Naive thymus-derived CD8-positive, alpha-beta T cell (primary cell): ENCODE data around the gene CSRP3. TPM values are rescaled to one million over a fixed set of nuclear protein-coding genes. Genes with fewer than 3 reads are reported as not detected.

ENCODE experiments used
- ATAC-seq, 2 donors: fragments of 150-1000 bp; cut with Tn5 transposase in 1 of 2; sonication (Bioruptor Pico), chemical (Tn5 transposase) in 1 of 2; 1 replicate in 1 of 2; 2 replicates in 1 of 2; pipeline ENCODE4 v1.10.0; 2021; ENCODE audit warnings: mild to moderate bottlenecking in 2 of 2, moderate library complexity in 2 of 2
- POLR2A ChIA-PET: fragments of 350-600 bp; sonication (Branson Sonifier 250); formaldehyde crosslinking; loops from one replicate; lab custom pipeline; 2021; ENCODE audit warnings: antibody characterized with exemption; lab: Charles Lee
- DNase-seq, 10 donors: peaks; one replicate each; pipeline versions ENCODE4 v3.0.0 to v3.0.0-alpha.2; 2020 to 2022
- H3K27ac Mint-ChIP-seq, 10 donors: one replicate each; pipeline ENCODE4 v1.8.0; 2020 to 2022; ENCODE audit warnings: mild to moderate bottlenecking in 10 of 10, mixed read lengths in 10 of 10, moderate library complexity in 4 of 10, inconsistent platforms in 1 of 10
- H3K27me3 Mint-ChIP-seq, 5 donors: one replicate each; pipeline ENCODE4 v1.8.0; 2021 to 2022; ENCODE audit warnings: mixed read lengths in 5 of 5
- H3K36me3 Mint-ChIP-seq, 3 donors: one replicate each; pipeline ENCODE4 v1.8.0; 2020 to 2022; ENCODE audit warnings: mixed read lengths in 3 of 3, mild to moderate bottlenecking in 2 of 3, inconsistent platforms in 1 of 3
- H3K4me1 Mint-ChIP-seq, 4 donors: one replicate each; pipeline ENCODE4 v1.8.0; 2021 to 2022; ENCODE audit warnings: mixed read lengths in 4 of 4
- H3K4me3 Mint-ChIP-seq, 10 donors: one replicate each; pipeline ENCODE4 v1.8.0; 2020 to 2022; ENCODE audit warnings: mild to moderate bottlenecking in 10 of 10, mixed read lengths in 10 of 10, moderate library complexity in 6 of 10, inconsistent platforms in 1 of 10
- H3K9me3 Mint-ChIP-seq, 9 donors: one replicate each; pipeline ENCODE4 v1.8.0; 2020 to 2022; ENCODE audit warnings: mixed read lengths in 9 of 9, mild to moderate bottlenecking in 3 of 9, inconsistent platforms in 1 of 9, moderate library complexity in 1 of 9
- polyA plus RNA-seq, 3 donors: library from polyadenylated mRNA; unstranded; fragments of 300-500 nt; fragmentation: Illumina TruSeq; gene quantifications; one replicate each; pipeline ENCODE4 v1.2.3, GENCODE V29; 2021
- total RNA-seq, 8 experiments: library from RNA in 2 of 8; stranded (reverse) in 2 of 8; gene quantifications; one replicate each; pipeline ENCODE4 v1.2.3 and lab custom pipeline; 2021 to 2026

The CSRP3 gene
- total and polyA plus RNA-seq, 5 experiments from 2014 or later: not detected

- Mint-ChIP-seq H3K4me1 (no peaks in the 10 kb centered on the region), H3K27ac (no peak overlapping the region), H3K36me3 (no peaks in the 10 kb centered on the region), H3K4me3 (no peak overlapping the region), H3K27me3 (peaks cover 8 to 16% (median 11%) of the 10 kb centered on the region in 5 donors), H3K9me3 (peaks cover 0 to 4% (median 0%) of the 10 kb centered on the region in 9 donors)
- DNase-seq (no peak), ATAC-seq (no peak)
- POLR2A ChIA-PET: no interaction called here
Measured at GRCh38 chr11:19218216-19218615, 16.4 kb upstream of the CSRP3 start.

- DNase-seq: no peak
- Mint-ChIP-seq H3K27me3 (peaks cover 5 to 22% (median 18%) of the 10 kb centered on the region in 5 donors), H3K27ac (no peak overlapping the region), H3K36me3 (no peaks in the 10 kb centered on the region), H3K4me1 (no peaks in the 10 kb centered on the region), H3K4me3 (no peak overlapping the region), H3K9me3 (no peaks in the 10 kb centered on the region)
- no peak for ATAC-seq
- POLR2A ChIA-PET: no interaction called here
Measured at GRCh38 chr11:19216709-19217374, 15.1 kb upstream of the CSRP3 start.

- POLR2A ChIA-PET: no interaction called here
- Mint-ChIP-seq H3K36me3 (no peaks in the 10 kb centered on the region), H3K9me3 (no peaks in the 10 kb centered on the region), H3K4me1 (no peaks in the 10 kb centered on the region), H3K27ac (no peak overlapping the region), H3K4me3 (no peak overlapping the region), H3K27me3 (peaks cover 7 to 22% (median 19%) of the 10 kb centered on the region in 5 donors)
- ATAC-seq (no peak), DNase-seq (no peak)
Measured at GRCh38 chr11:19216021-19216420, 14.2 kb upstream of the CSRP3 start.

GRCh38 chr11:19209617-19210370 is 8.0 kb upstream of the CSRP3 start:
- Mint-ChIP-seq H3K27me3 (peaks cover 14 to 28% (median 18%) of the 10 kb centered on the region in 5 donors), H3K4me3 (no peak overlapping the region), H3K36me3 (no peaks in the 10 kb centered on the region), H3K27ac (no peak overlapping the region), H3K4me1 (no peaks in the 10 kb centered on the region), H3K9me3 (no peaks in the 10 kb centered on the region)
- DNase-seq (no peak), ATAC-seq (no peak)
- POLR2A ChIA-PET: no interaction called here

- no peak overlapping the region for H3K4me3 Mint-ChIP-seq
- H3K36me3 Mint-ChIP-seq: no peaks in the 10 kb centered on the region
- ATAC-seq (no peak), DNase-seq (no peak)
- H3K4me1 Mint-ChIP-seq: no peaks in the 10 kb centered on the region
- peaks cover 11 to 21% (median 18%) of the 10 kb centered on the region in 5 donors for H3K27me3 Mint-ChIP-seq
- H3K27ac Mint-ChIP-seq: no peak overlapping the region
- no peaks in the 10 kb centered on the region for H3K9me3 Mint-ChIP-seq
- POLR2A ChIA-PET: no interaction called here
Measured at GRCh38 chr11:19208959-19209546, 7.3 kb upstream of the CSRP3 start.

GRCh38 chr11:19208181-19208580 is 6.4 kb upstream of the CSRP3 start:
- DNase-seq: no peak
- POLR2A ChIA-PET: no interaction called here
- Mint-ChIP-seq H3K4me1 (no peaks in the 10 kb centered on the region), H3K27ac (no peak overlapping the region), H3K36me3 (no peaks in the 10 kb centered on the region), H3K9me3 (no peaks in the 10 kb centered on the region), H3K4me3 (no peak overlapping the region), H3K27me3 (peaks cover 11 to 17% (median 15%) of the 10 kb centered on the region in 5 donors)
- ATAC-seq: no peak

- no peak for DNase-seq
- Mint-ChIP-seq H3K4me3 (no peak overlapping the region), H3K27me3 (peaks cover 8 to 23% (median 13%) of the 10 kb centered on the region in 5 donors)
Measured at GRCh38 chr11:19204836-19205235, 3.1 kb upstream of the CSRP3 start.

GRCh38 chr11:19200410-19201201 is 1.2 kb downstream of the CSRP3 start:
- H3K9me3 Mint-ChIP-seq: no peaks in the 10 kb centered on the region
- POLR2A ChIA-PET: no interaction called here
- DNase-seq (no peak), ATAC-seq (no peak)
- H3K4me3 Mint-ChIP-seq: no peak overlapping the region
- no peak overlapping the region for H3K27ac Mint-ChIP-seq
- peaks cover 0 to 2% (median 0%) of the 10 kb centered on the region in 4 donors for H3K4me1 Mint-ChIP-seq
- peaks cover 0 to 14% (median 3%) of the 10 kb centered on the region in 5 donors for H3K27me3 Mint-ChIP-seq
- H3K36me3 Mint-ChIP-seq: peaks cover 0 to 2% (median 0%) of the 10 kb centered on the region in 3 donors

More at GRCh38 chr11:19204836-19205235, 3.1 kb upstream of the CSRP3 start:
- POLR2A ChIA-PET: no interaction called here
- H3K36me3 Mint-ChIP-seq: peaks cover 0 to 2% (median 0%) of the 10 kb centered on the region in 3 donors
- peaks cover 0 to 2% (median 0%) of the 10 kb centered on the region in 4 donors for H3K4me1 Mint-ChIP-seq
- no peaks in the 10 kb centered on the region for H3K9me3 Mint-ChIP-seq
- no peak for ATAC-seq
- H3K27ac Mint-ChIP-seq: no peak overlapping the region

- peaks cover 0 to 2% (median 0%) of the 10 kb centered on the region in 3 donors for H3K36me3 Mint-ChIP-seq
- peaks cover 0 to 2% (median 0%) of the 10 kb centered on the region in 4 donors for H3K4me1 Mint-ChIP-seq
- ATAC-seq: no peak
- no peak overlapping the region for H3K27ac Mint-ChIP-seq
- no peak for DNase-seq
- H3K27me3 Mint-ChIP-seq: peaks cover 0 to 14% (median 3%) of the 10 kb centered on the region in 5 donors
- no peak overlapping the region for H3K4me3 Mint-ChIP-seq
- H3K9me3 Mint-ChIP-seq: no peaks in the 10 kb centered on the region
- POLR2A ChIA-PET: no interaction called here
Measured at GRCh38 chr11:19199771-19200170, 2.0 kb downstream of the CSRP3 start.

- DNase-seq (no peak), ATAC-seq (no peak)
- Mint-ChIP-seq H3K27ac (no peak overlapping the region), H3K9me3 (no peaks in the 10 kb centered on the region), H3K27me3 (peaks cover 0 to 14% (median 3%) of the 10 kb centered on the region in 5 donors), H3K36me3 (peaks cover 0 to 2% (median 0%) of the 10 kb centered on the region in 3 donors), H3K4me1 (peaks cover 0 to 2% (median 0%) of the 10 kb centered on the region in 4 donors), H3K4me3 (no peak overlapping the region)
- POLR2A ChIA-PET: no interaction called here
Measured at GRCh38 chr11:19199048-19199447, 2.7 kb downstream of the CSRP3 start.

- POLR2A ChIA-PET: no interaction called here
Measured at GRCh38 chr11:19196432-19196831, 5.4 kb downstream of the CSRP3 start.

GRCh38 chr11:19194620-19195308 is 7.0 kb downstream of the CSRP3 start:
- Mint-ChIP-seq H3K36me3 (no peaks in the 10 kb centered on the region), H3K4me1 (no peaks in the 10 kb centered on the region), H3K27me3 (peaks cover 0 to 7% (median 0%) of the 10 kb centered on the region in 5 donors), H3K9me3 (no peaks in the 10 kb centered on the region), H3K27ac (no peak overlapping the region), H3K4me3 (no peak overlapping the region)
- DNase-seq (no peak), ATAC-seq (no peak)
- POLR2A ChIA-PET: no interaction called here

More at GRCh38 chr11:19196432-19196831, 5.4 kb downstream of the CSRP3 start:
- H3K4me3 Mint-ChIP-seq: no peak overlapping the region
- no peaks in the 10 kb centered on the region for H3K36me3 Mint-ChIP-seq
- no peaks in the 10 kb centered on the region for H3K9me3 Mint-ChIP-seq
- DNase-seq (no peak), ATAC-seq (no peak)
- H3K27ac Mint-ChIP-seq: no peak overlapping the region
- H3K27me3 Mint-ChIP-seq: peaks cover 0 to 13% (median 3%) of the 10 kb centered on the region in 5 donors
- peaks cover 0 to 2% (median 0%) of the 10 kb centered on the region in 4 donors for H3K4me1 Mint-ChIP-seq
